Hepatocyte (in vitro differentiated cells): ENCODE data around the gene HADH. TPM values are rescaled to one million over a fixed set of nuclear protein-coding genes. Genes with fewer than 3 reads are reported as not detected.
A peak's percentile ranks its signal among the peaks of the same experiment; 100 is the strongest.
"Not testable (repeated sequence)": the region's sequence is repeated elsewhere in the genome, so short reads cannot be mapped to it uniquely, and the experiment has no call there.

ENCODE experiments used
- DNase-seq: peaks from one replicate; pipeline ENCODE4 v3.0.0-alpha.2; 2016; ENCODE audit warnings: low spot score
- H2AFZ ChIP-seq: fragments of 200-600 bp; sonication (generic); 2 replicates; pipeline ENCODE4 v1.6.0; 2016; ENCODE audit warnings: antibody characterized with exemption, mild to moderate bottlenecking
- H3K27ac ChIP-seq: fragments of 200-600 bp; sonication (generic); 2 replicates; pipeline ENCODE4 v1.5.1; 2016; ENCODE audit warnings: mild to moderate bottlenecking
- H3K27me3 ChIP-seq: fragments of 200-600 bp; sonication (generic); 2 replicates; pipeline ENCODE4 v1.6.1; 2016
- H3K36me3 ChIP-seq: fragments of 200-600 bp; sonication (generic); replicated peaks from 2 replicates; pipeline ENCODE4 v1.5.1; 2016; ENCODE audit warnings: low read depth; ENCODE audit not compliant: insufficient read depth
- H3K4me1 ChIP-seq: fragments of 200-600 bp; sonication (generic); 2 replicates; pipeline ENCODE4 v1.5.1; 2016; ENCODE audit warnings: mild to moderate bottlenecking, moderate library complexity; ENCODE audit not compliant: insufficient read depth
- H3K4me2 ChIP-seq: fragments of 200-600 bp; sonication (generic); 2 replicates; pipeline ENCODE4 v1.6.0; 2016
- H3K4me3 ChIP-seq: fragments of 200-600 bp; sonication (generic); 2 replicates; pipeline ENCODE4 v1.5.1; 2016; ENCODE audit warnings: mild to moderate bottlenecking
- H3K79me2 ChIP-seq: fragments of 200-600 bp; sonication (generic); 2 replicates; pipeline ENCODE4 v1.6.0; 2017; ENCODE audit warnings: mild to moderate bottlenecking
- H3K9me2 ChIP-seq: fragments of 200-600 bp; sonication (generic); replicated peaks from 2 replicates; pipeline ENCODE4 v1.6.0; 2017; ENCODE audit warnings: mild to moderate bottlenecking; ENCODE audit not compliant: insufficient read depth
- H3K9me3 ChIP-seq: fragments of 200-600 bp; sonication (generic); 2 replicates; pipeline ENCODE4 v1.5.1; 2016; ENCODE audit warnings: low read depth, mild to moderate bottlenecking
- H4K20me1 ChIP-seq: fragments of 200-600 bp; sonication (generic); 2 replicates; pipeline ENCODE4 v1.6.0; 2016; ENCODE audit warnings: mild to moderate bottlenecking; ENCODE audit not compliant: insufficient read depth, poor library complexity, severe bottlenecking
- CTCF ChIP-seq: fragments of 200-600 bp; sonication (generic); IDR thresholded peaks from 2 replicates; pipeline ENCODE4 v1.5.1; 2016; ENCODE audit warnings: antibody characterized with exemption, mild to moderate bottlenecking; ENCODE audit not compliant: poor library complexity
- EZH2 ChIP-seq: fragments of 200-600 bp; sonication (generic); IDR thresholded peaks from 2 replicates; pipeline ENCODE4 v1.6.1; 2016; ENCODE audit warnings: antibody characterized with exemption, mild to moderate bottlenecking, borderline replicate concordance
- EZH2phosphoT487 ChIP-seq: fragments of 200-600 bp; sonication (generic); IDR thresholded peaks from one replicate; pipeline ENCODE4 v1.6.1; 2018; ENCODE audit warnings: antibody characterized with exemption, mild to moderate bottlenecking, low read depth, moderate library complexity; ENCODE audit not compliant: unreplicated experiment, severe bottlenecking
- WGBS: methylation state at CpG from one replicate; pipeline ENCODE4 v1.1.6; 2016; ENCODE audit warnings: low lambda C conversion rate; ENCODE audit errors: missing lambda C conversion rate; 5-methylcytosine and 5-hydroxymethylcytosine counted together
- polyA plus RNA-seq: library from polyadenylated mRNA; unstranded; fragments of >200 nt; fragmentation: Nextera tagmentation; extraction: Ambion mirVana; gene quantifications from 2 replicates; pipeline ENCODE4 v1.2.1, GENCODE V29; 2016
- total RNA-seq: library from RNA; depleted of rRNA; stranded (reverse); fragments of >200 nt; gene quantifications from 2 replicates; pipeline ENCODE4 v1.2.3, GENCODE V29; 2014

Gene HADH
- total and polyA plus RNA-seq, 2 experiments from 2014 or later, result 76.7 to 83.5 TPM

- 97% methylated on average over 7 of the region's 7 CpGs for WGBS
These were observed 18.3 kb downstream of the HADH start for GRCh38 chr4:108007984-108008383.

DNA sequence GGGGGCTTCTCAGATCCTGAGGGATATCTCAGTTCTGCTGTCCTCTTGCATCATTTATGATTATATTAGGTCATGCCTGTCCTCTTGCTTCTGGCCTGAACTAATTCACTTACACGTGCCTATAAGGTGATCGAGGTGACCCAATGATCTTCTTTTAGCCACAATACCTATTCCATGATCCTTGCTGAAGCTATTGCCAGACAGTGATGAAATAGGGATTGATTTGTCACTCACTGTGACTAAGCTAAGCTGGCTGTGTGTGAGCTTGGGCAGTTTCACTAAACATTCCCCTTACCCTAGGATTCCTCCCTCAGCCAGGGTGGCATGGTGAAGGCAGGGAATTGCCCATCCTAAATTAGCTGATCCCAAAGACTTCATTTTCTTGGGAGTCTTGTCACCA, 19.0 kb downstream of the HADH start:
- H3K79me2 ChIP-seq, result peaks cover 35% of the 10 kb centered on the region
- H2AFZ ChIP-seq, result no peak overlapping the region
- TF ChIP-seq EZH2phosphoT487 (no peak), CTCF (no peak), EZH2 (no peak)
- H3K27me3 ChIP-seq, result no peaks in the 10 kb centered on the region
- no peak overlapping the region for H3K4me2 ChIP-seq
- peaks cover 3% of the 10 kb centered on the region for H3K4me1 ChIP-seq
- H3K36me3 ChIP-seq, result no peaks in the 10 kb centered on the region
- H3K4me3 ChIP-seq, result no peak overlapping the region
- H3K9me3 ChIP-seq, result no peaks in the 10 kb centered on the region
- H3K27ac ChIP-seq, result peak overlapping the region; percentile 37
- DNase-seq, result no peak
- H4K20me1 ChIP-seq, result no peaks in the 10 kb centered on the region
- H3K9me2 ChIP-seq, result no peaks in the 10 kb centered on the region
- WGBS, result 87% methylated on average over 2 of the region's 2 CpGs

More at GRCh38 chr4:108007984-108008383, 18.3 kb downstream of the HADH start:
- no peaks in the 10 kb centered on the region for H3K9me2 ChIP-seq
- DNase-seq, result no peak
- TF ChIP-seq CTCF (no peak), EZH2phosphoT487 (no peak), EZH2 (no peak)
- H3K36me3 ChIP-seq, result no peaks in the 10 kb centered on the region
- no peaks in the 10 kb centered on the region for H4K20me1 ChIP-seq
- peaks cover 40% of the 10 kb centered on the region for H3K79me2 ChIP-seq
- no peak overlapping the region for H3K4me3 ChIP-seq
- no peak overlapping the region for H2AFZ ChIP-seq
- peaks cover under 1% of the 10 kb centered on the region for H3K4me1 ChIP-seq
- no peak overlapping the region for H3K27ac ChIP-seq
- H3K4me2 ChIP-seq, result no peak overlapping the region
- no peaks in the 10 kb centered on the region for H3K27me3 ChIP-seq
- H3K9me3 ChIP-seq, result no peaks in the 10 kb centered on the region

GRCh38 chr4:108010167-108010566, 20.5 kb downstream of the HADH start:
- H3K4me1 ChIP-seq, result peaks cover 3% of the 10 kb centered on the region
- 97% methylated on average over 2 of the region's 2 CpGs for WGBS
- no peaks in the 10 kb centered on the region for H3K9me3 ChIP-seq
- TF ChIP-seq EZH2phosphoT487 (no peak), EZH2 (no peak), CTCF (no peak)
- H2AFZ ChIP-seq, result no peak overlapping the region
- no peaks in the 10 kb centered on the region for H3K27me3 ChIP-seq
- H3K9me2 ChIP-seq, result no peaks in the 10 kb centered on the region
- DNase-seq, result no peak
- H3K79me2 ChIP-seq, result peaks cover 35% of the 10 kb centered on the region
- no peak overlapping the region for H3K4me3 ChIP-seq
- no peak overlapping the region for H3K27ac ChIP-seq
- no peaks in the 10 kb centered on the region for H4K20me1 ChIP-seq
- H3K36me3 ChIP-seq, result no peaks in the 10 kb centered on the region
- H3K4me2 ChIP-seq, result no peak overlapping the region

DNA sequence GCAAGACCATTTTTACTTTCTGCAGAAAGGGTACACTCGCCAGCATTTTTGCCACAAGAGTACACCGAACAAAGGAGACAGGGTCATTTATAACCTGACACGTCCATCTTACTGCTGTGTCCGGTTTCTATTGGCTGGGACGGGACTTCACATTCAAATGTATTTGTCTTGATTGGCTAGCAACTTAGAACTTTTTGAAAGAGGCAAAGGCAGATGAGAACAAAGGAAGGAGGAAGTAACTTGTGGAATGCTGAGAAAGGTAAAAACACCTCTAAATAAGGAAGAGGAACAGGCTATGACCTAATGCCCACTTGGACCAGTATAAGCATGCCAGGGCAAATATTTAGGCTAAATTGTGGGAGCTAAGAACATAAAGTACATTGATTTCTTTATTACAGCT, 22.7 kb downstream of the HADH start:
- not testable (repeated sequence) for H3K9me3 ChIP-seq

More for the DNA sequence above, 22.7 kb downstream of the HADH start:
- not testable (repeated sequence) for H3K27ac ChIP-seq, H3K4me2 ChIP-seq, DNase-seq, H2AFZ ChIP-seq, H4K20me1 ChIP-seq, H3K36me3 ChIP-seq, H3K4me3 ChIP-seq, H3K27me3 ChIP-seq, H3K4me1 ChIP-seq, H3K9me2 ChIP-seq
- WGBS, result 93% methylated on average over 5 of the region's 5 CpGs
- peaks cover 17% of the 10 kb centered on the region for H3K79me2 ChIP-seq
